Measurements from ENCODE around the gene IFTAP.

The IFTAP gene

GRCh38 chr11:36569095-36569494 is 25.2 kb upstream of the IFTAP start:
- peaks cover 0 to 5% of the 10 kb centered on the region in 2 donors for H3K27me3 ChIP-seq (ENCODE audit: control insufficient read depth in 2 of 2, insufficient read depth in 2 of 2, low read length in 2 of 2)
- H3K9ac ChIP-seq (ENCODE audit: low read depth in 1 of 2, low read length in 2 of 2): no peak overlapping the region
- no peaks in the 10 kb centered on the region for H3K36me3 ChIP-seq (ENCODE audit: control insufficient read depth in 2 of 2, insufficient read depth in 2 of 2, low read length in 2 of 2)
- H3K27ac ChIP-seq (ENCODE audit: low read depth in 2 of 2, low read length in 2 of 2): no peak overlapping the region
- no peaks in the 10 kb centered on the region for H3K9me3 ChIP-seq (ENCODE audit: control insufficient read depth in 2 of 2, low read length in 2 of 2)
- no peaks in the 10 kb centered on the region for H3K4me1 ChIP-seq (ENCODE audit: control insufficient read depth in 2 of 2, insufficient read depth in 2 of 2, low read length in 2 of 2)
- no peak overlapping the region for H3K4me3 ChIP-seq (ENCODE audit: low read length in 2 of 2)

DNA sequence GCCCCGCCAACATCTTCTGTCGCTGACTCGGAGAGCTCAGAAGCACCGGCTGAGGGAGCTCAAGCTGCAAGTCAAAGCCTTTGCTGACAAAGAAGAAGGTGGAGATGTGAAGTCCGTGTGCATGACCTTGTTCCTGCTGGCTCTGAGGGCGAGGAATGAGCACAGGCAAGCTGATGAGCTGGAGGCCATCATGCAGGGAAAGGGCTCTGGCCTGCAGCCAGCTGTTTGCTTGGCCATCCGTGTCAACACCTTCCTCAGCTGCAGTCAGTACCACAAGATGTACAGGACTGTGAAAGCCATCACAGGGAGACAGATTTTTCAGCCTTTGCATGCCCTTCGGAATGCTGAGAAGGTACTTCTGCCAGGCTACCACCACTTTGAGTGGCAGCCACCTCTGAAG is 19.8 kb upstream of the IFTAP start:
- no peaks in the 10 kb centered on the region for H3K27me3 ChIP-seq (ENCODE audit: control insufficient read depth in 2 of 2, insufficient read depth in 2 of 2, low read length in 2 of 2)

DNA sequence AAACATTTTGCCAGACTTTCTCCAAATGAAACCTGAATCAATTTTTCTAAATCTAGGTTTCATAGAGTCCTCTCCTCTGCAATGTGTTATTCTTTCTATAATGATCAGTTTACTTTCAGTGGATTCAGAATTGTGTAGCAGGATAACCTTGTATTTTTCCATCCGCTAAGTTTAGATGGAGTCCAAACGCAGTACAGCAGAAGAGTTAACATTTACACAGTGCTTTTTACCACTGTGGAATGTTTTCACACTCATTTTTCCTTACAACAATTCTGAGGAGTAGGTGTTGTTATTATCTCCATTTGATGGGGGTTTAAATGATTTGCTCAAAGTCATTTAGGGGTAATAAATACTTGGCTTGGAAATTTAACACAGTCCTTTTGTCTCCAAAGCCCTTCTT is 16.9 kb upstream of the IFTAP start:
- Histone ChIP-seq H3K9me3 (ENCODE audit: control insufficient read depth in 2 of 2, low read length in 2 of 2) (no peaks in the 10 kb centered on the region), H3K27ac (ENCODE audit: low read depth in 2 of 2, low read length in 2 of 2) (no peak overlapping the region), H3K9ac (ENCODE audit: low read depth in 1 of 2, low read length in 2 of 2) (no peak overlapping the region), H3K4me1 (ENCODE audit: control insufficient read depth in 2 of 2, insufficient read depth in 2 of 2, low read length in 2 of 2) (no peaks in the 10 kb centered on the region), H3K27me3 (ENCODE audit: control insufficient read depth in 2 of 2, insufficient read depth in 2 of 2, low read length in 2 of 2) (no peaks in the 10 kb centered on the region), H3K36me3 (ENCODE audit: control insufficient read depth in 2 of 2, insufficient read depth in 2 of 2, low read length in 2 of 2) (no peaks in the 10 kb centered on the region), H3K4me3 (ENCODE audit: low read length in 2 of 2) (no peak overlapping the region)

More for the DNA sequence above, 19.8 kb upstream of the IFTAP start:
- Histone ChIP-seq H3K4me1 (ENCODE audit: control insufficient read depth in 2 of 2, insufficient read depth in 2 of 2, low read length in 2 of 2) (no peaks in the 10 kb centered on the region), H3K4me3 (ENCODE audit: low read length in 2 of 2) (no peak overlapping the region), H3K9ac (ENCODE audit: low read depth in 1 of 2, low read length in 2 of 2) (no peak overlapping the region), H3K9me3 (ENCODE audit: control insufficient read depth in 2 of 2, low read length in 2 of 2) (no peaks in the 10 kb centered on the region), H3K27ac (ENCODE audit: low read depth in 2 of 2, low read length in 2 of 2) (no peak overlapping the region), H3K36me3 (ENCODE audit: control insufficient read depth in 2 of 2, insufficient read depth in 2 of 2, low read length in 2 of 2) (no peaks in the 10 kb centered on the region)

GRCh38 chr11:36577859-36578258 is 16.4 kb upstream of the IFTAP start:
- no peaks in the 10 kb centered on the region for H3K9me3 ChIP-seq (ENCODE audit: control insufficient read depth in 2 of 2, low read length in 2 of 2)
- H3K27ac ChIP-seq (ENCODE audit: low read depth in 2 of 2, low read length in 2 of 2): no peak overlapping the region
- no peak overlapping the region for H3K4me3 ChIP-seq (ENCODE audit: low read length in 2 of 2)
- H3K27me3 ChIP-seq (ENCODE audit: control insufficient read depth in 2 of 2, insufficient read depth in 2 of 2, low read length in 2 of 2): no peaks in the 10 kb centered on the region
- H3K36me3 ChIP-seq (ENCODE audit: control insufficient read depth in 2 of 2, insufficient read depth in 2 of 2, low read length in 2 of 2): no peaks in the 10 kb centered on the region
- no peak overlapping the region for H3K9ac ChIP-seq (ENCODE audit: low read depth in 1 of 2, low read length in 2 of 2)
- H3K4me1 ChIP-seq (ENCODE audit: control insufficient read depth in 2 of 2, insufficient read depth in 2 of 2, low read length in 2 of 2): no peaks in the 10 kb centered on the region

GRCh38 chr11:36578458-36578857 is 15.8 kb upstream of the IFTAP start:
- Histone ChIP-seq H3K36me3 (ENCODE audit: control insufficient read depth in 2 of 2, insufficient read depth in 2 of 2, low read length in 2 of 2) (no peaks in the 10 kb centered on the region), H3K4me3 (ENCODE audit: low read length in 2 of 2) (no peak overlapping the region), H3K9ac (ENCODE audit: low read depth in 1 of 2, low read length in 2 of 2) (no peak overlapping the region), H3K9me3 (ENCODE audit: control insufficient read depth in 2 of 2, low read length in 2 of 2) (no peaks in the 10 kb centered on the region), H3K4me1 (ENCODE audit: control insufficient read depth in 2 of 2, insufficient read depth in 2 of 2, low read length in 2 of 2) (no peaks in the 10 kb centered on the region), H3K27ac (ENCODE audit: low read depth in 2 of 2, low read length in 2 of 2) (no peak overlapping the region), H3K27me3 (ENCODE audit: control insufficient read depth in 2 of 2, insufficient read depth in 2 of 2, low read length in 2 of 2) (no peaks in the 10 kb centered on the region)

- no peaks in the 10 kb centered on the region for H3K9me3 ChIP-seq (ENCODE audit: control insufficient read depth in 2 of 2, low read length in 2 of 2)
- no peak overlapping the region for H3K9ac ChIP-seq (ENCODE audit: low read depth in 1 of 2, low read length in 2 of 2)
- H3K27ac ChIP-seq (ENCODE audit: low read depth in 2 of 2, low read length in 2 of 2): no peak overlapping the region
- H3K27me3 ChIP-seq (ENCODE audit: control insufficient read depth in 2 of 2, insufficient read depth in 2 of 2, low read length in 2 of 2): no peaks in the 10 kb centered on the region
- no peaks in the 10 kb centered on the region for H3K4me1 ChIP-seq (ENCODE audit: control insufficient read depth in 2 of 2, insufficient read depth in 2 of 2, low read length in 2 of 2)
- H3K36me3 ChIP-seq (ENCODE audit: control insufficient read depth in 2 of 2, insufficient read depth in 2 of 2, low read length in 2 of 2): no peaks in the 10 kb centered on the region
- no peak overlapping the region for H3K4me3 ChIP-seq (ENCODE audit: low read length in 2 of 2)
Observed at GRCh38 chr11:36581536-36581935, 12.8 kb upstream of the IFTAP start.

DNA sequence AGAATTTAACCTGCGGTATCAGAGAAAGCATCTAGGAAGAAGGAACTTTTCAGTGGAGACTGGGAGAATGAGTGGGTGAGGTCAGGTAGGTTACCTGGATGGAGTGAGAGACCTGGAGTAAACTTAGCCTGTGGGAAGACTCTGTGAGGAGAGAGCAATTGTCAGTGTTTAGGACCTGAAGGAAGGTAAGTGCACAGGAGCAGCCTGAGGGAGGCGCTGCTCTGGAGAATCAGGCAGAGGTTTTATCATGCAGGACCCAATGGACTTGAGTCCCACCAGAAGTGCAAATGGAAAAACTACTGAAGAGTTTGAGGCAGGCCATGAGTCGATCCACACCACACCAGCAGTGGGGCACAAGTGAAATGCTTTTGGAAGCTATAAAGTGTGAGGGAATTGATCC is 10.6 kb upstream of the IFTAP start:
- Histone ChIP-seq H3K36me3 (ENCODE audit: control insufficient read depth in 2 of 2, insufficient read depth in 2 of 2, low read length in 2 of 2) (no peaks in the 10 kb centered on the region), H3K9me3 (ENCODE audit: control insufficient read depth in 2 of 2, low read length in 2 of 2) (no peaks in the 10 kb centered on the region), H3K27me3 (ENCODE audit: control insufficient read depth in 2 of 2, insufficient read depth in 2 of 2, low read length in 2 of 2) (no peaks in the 10 kb centered on the region), H3K4me3 (ENCODE audit: low read length in 2 of 2) (no peak overlapping the region), H3K27ac (ENCODE audit: low read depth in 2 of 2, low read length in 2 of 2) (no peak overlapping the region), H3K9ac (ENCODE audit: low read depth in 1 of 2, low read length in 2 of 2) (no peak overlapping the region), H3K4me1 (ENCODE audit: control insufficient read depth in 2 of 2, insufficient read depth in 2 of 2, low read length in 2 of 2) (no peaks in the 10 kb centered on the region)

DNA sequence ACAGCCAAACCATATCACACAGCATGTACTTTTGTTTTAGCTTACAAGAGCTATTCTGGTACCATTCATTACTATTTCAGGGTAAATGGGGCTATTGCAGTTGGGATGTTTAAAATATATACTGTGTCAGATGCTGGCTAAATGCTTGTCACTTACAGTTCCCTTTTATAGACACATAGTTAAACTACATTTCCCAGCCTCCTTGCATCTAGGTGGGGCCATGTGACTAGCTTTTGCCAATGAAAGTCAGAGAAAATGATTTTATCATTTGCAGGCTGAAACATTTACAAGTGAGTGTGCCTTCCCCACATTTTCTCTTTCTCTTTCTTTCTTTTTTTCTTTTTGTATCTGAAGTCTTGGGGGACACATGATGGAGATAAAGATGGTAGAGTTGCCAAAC is 7.8 kb upstream of the IFTAP start:
- no peaks in the 10 kb centered on the region for H3K9me3 ChIP-seq (ENCODE audit: control insufficient read depth in 2 of 2, low read length in 2 of 2)
- H3K27ac ChIP-seq (ENCODE audit: low read depth in 2 of 2, low read length in 2 of 2): no peak overlapping the region
- H3K36me3 ChIP-seq (ENCODE audit: control insufficient read depth in 2 of 2, insufficient read depth in 2 of 2, low read length in 2 of 2): no peaks in the 10 kb centered on the region
- no peak overlapping the region for H3K9ac ChIP-seq (ENCODE audit: low read depth in 1 of 2, low read length in 2 of 2)
- H3K4me1 ChIP-seq (ENCODE audit: control insufficient read depth in 2 of 2, insufficient read depth in 2 of 2, low read length in 2 of 2): no peaks in the 10 kb centered on the region
- H3K27me3 ChIP-seq (ENCODE audit: control insufficient read depth in 2 of 2, insufficient read depth in 2 of 2, low read length in 2 of 2): no peaks in the 10 kb centered on the region
- no peak overlapping the region for H3K4me3 ChIP-seq (ENCODE audit: low read length in 2 of 2)

GRCh38 chr11:36588099-36588498 is 6.2 kb upstream of the IFTAP start:
- Histone ChIP-seq H3K27me3 (ENCODE audit: control insufficient read depth in 2 of 2, insufficient read depth in 2 of 2, low read length in 2 of 2) (no peaks in the 10 kb centered on the region), H3K9me3 (ENCODE audit: control insufficient read depth in 2 of 2, low read length in 2 of 2) (no peaks in the 10 kb centered on the region), H3K4me3 (ENCODE audit: low read length in 2 of 2) (no peak overlapping the region), H3K36me3 (ENCODE audit: control insufficient read depth in 2 of 2, insufficient read depth in 2 of 2, low read length in 2 of 2) (no peaks in the 10 kb centered on the region), H3K9ac (ENCODE audit: low read depth in 1 of 2, low read length in 2 of 2) (no peak overlapping the region), H3K27ac (ENCODE audit: low read depth in 2 of 2, low read length in 2 of 2) (no peak overlapping the region), H3K4me1 (ENCODE audit: control insufficient read depth in 2 of 2, insufficient read depth in 2 of 2, low read length in 2 of 2) (no peaks in the 10 kb centered on the region)

- Histone ChIP-seq H3K9me3 (ENCODE audit: control insufficient read depth in 2 of 2, low read length in 2 of 2) (no peaks in the 10 kb centered on the region), H3K27ac (ENCODE audit: low read depth in 2 of 2, low read length in 2 of 2) (no peak overlapping the region), H3K36me3 (ENCODE audit: control insufficient read depth in 2 of 2, insufficient read depth in 2 of 2, low read length in 2 of 2) (no peaks in the 10 kb centered on the region), H3K9ac (ENCODE audit: low read depth in 1 of 2, low read length in 2 of 2) (no peak overlapping the region), H3K27me3 (ENCODE audit: control insufficient read depth in 2 of 2, insufficient read depth in 2 of 2, low read length in 2 of 2) (no peaks in the 10 kb centered on the region), H3K4me1 (ENCODE audit: control insufficient read depth in 2 of 2, insufficient read depth in 2 of 2, low read length in 2 of 2) (no peaks in the 10 kb centered on the region), H3K4me3 (ENCODE audit: low read length in 2 of 2) (no peak overlapping the region)
Observed at GRCh38 chr11:36590513-36590912, 3.8 kb upstream of the IFTAP start.

GRCh38 chr11:36591433-36591832 is 2.9 kb upstream of the IFTAP start:
- Histone ChIP-seq H3K4me3 (ENCODE audit: low read length in 2 of 2) (no peak overlapping the region), H3K4me1 (ENCODE audit: control insufficient read depth in 2 of 2, insufficient read depth in 2 of 2, low read length in 2 of 2) (no peaks in the 10 kb centered on the region), H3K27me3 (ENCODE audit: control insufficient read depth in 2 of 2, insufficient read depth in 2 of 2, low read length in 2 of 2) (no peaks in the 10 kb centered on the region), H3K9me3 (ENCODE audit: control insufficient read depth in 2 of 2, low read length in 2 of 2) (no peaks in the 10 kb centered on the region), H3K27ac (ENCODE audit: low read depth in 2 of 2, low read length in 2 of 2) (no peak overlapping the region), H3K36me3 (ENCODE audit: control insufficient read depth in 2 of 2, insufficient read depth in 2 of 2, low read length in 2 of 2) (no peaks in the 10 kb centered on the region), H3K9ac (ENCODE audit: low read depth in 1 of 2, low read length in 2 of 2) (no peak overlapping the region)
